HepG2 (cell line): ENCODE measurements around the gene PYGB. TPM values are rescaled to one million over a fixed set of nuclear protein-coding genes. Genes with fewer than 3 reads are reported as not detected.
A peak's percentile ranks its signal among the peaks of the same experiment; 100 is the strongest.

Experiments
- ATAC-seq: fragments of 200-7000 bp; cut with Tn5 transposase; 3 replicates; pipeline ENCODE4 v1.9.1; 2020; ENCODE audit warnings: mild to moderate bottlenecking, moderate library complexity
- BruUV-seq: library from RNA; stranded (reverse); fragments of 400-500 nt; replicated peaks from 2 replicates; lab custom pipeline; 2021; lab: Mats Ljungman, UMichigan
- CTCF ChIA-PET: fragments of 300-600 bp; formaldehyde crosslinking; extraction: SDS; loops from one replicate; lab custom pipeline; 2021; ENCODE audit warnings: low total read pairs, inconsistent platforms, low intra/inter-chr PET ratio; lab: Yijun Ruan, JAX
- POLR2A ChIA-PET: fragments of 350-600 bp; sonication (Branson Sonifier 250); formaldehyde crosslinking; loops from one replicate; lab custom pipeline; 2020; ENCODE audit warnings: antibody characterized with exemption, inconsistent platforms; lab: Yijun Ruan, JAX
- DNase-seq: peaks from one replicate; pipeline ENCODE4 v3.0.0-alpha.2; 2015; ENCODE audit warnings: low spot score
- FAIRE-seq: peaks from 3 replicates; lab custom pipeline; 2011; peaks lifted over from hg19 to GRCh38; lab: Jason Lieb, UNC
- H2AFZ ChIP-seq: one replicate; pipeline ENCODE4 v1.6.1; 2011; ENCODE audit warnings: low read length, inconsistent platforms
- H3K27ac ChIP-seq: fragments of 300-600 bp; 3 replicates; pipeline ENCODE4 v1.8.0; 2011; ENCODE audit warnings: mixed run types, mild to moderate bottlenecking, mixed read lengths, low read length, inconsistent platforms; ENCODE audit not compliant: insufficient read depth; ENCODE audit errors: extremely low read length
- H3K27me3 ChIP-seq, 2 experiments: fragments of 200-600 bp in 1 of 2; 2 replicates in 1 of 2; 3 replicates in 1 of 2; pipeline versions ENCODE4 v1.6.0 to v1.8.0; 2011; ENCODE audit warnings: low read length in 2 of 2, mild to moderate bottlenecking in 2 of 2, moderate library complexity in 2 of 2, inconsistent platforms in 1 of 2; ENCODE audit not compliant: insufficient read depth in 2 of 2, control insufficient read depth in 1 of 2
- H3K36me3 ChIP-seq, 2 experiments: fragments of 200-600 bp in 1 of 2; replicated peaks in 1 of 2; 2 replicates in 1 of 2; 3 replicates in 1 of 2; pipeline versions ENCODE4 v1.5.1 to v1.8.0; 2011; ENCODE audit warnings: low read length in 2 of 2, inconsistent platforms in 1 of 2; ENCODE audit not compliant: insufficient read depth in 2 of 2, control insufficient read depth in 1 of 2
- H3K4me1 ChIP-seq: 2 replicates; pipeline ENCODE4 v1.5.1; 2012; ENCODE audit warnings: low read length, inconsistent platforms; ENCODE audit not compliant: insufficient read depth
- H3K4me2 ChIP-seq: 2 replicates; pipeline ENCODE4 v1.6.0; 2011; ENCODE audit warnings: low read depth, low read length, inconsistent platforms
- H3K4me3 ChIP-seq, 3 experiments: fragments of 200-600 bp in 1 of 3; sonication (generic), shearing (Covaris generic) in 1 of 3; replicated peaks in 1 of 3; 2 replicates each; pipeline ENCODE4 v1.5.1; 2011 to 2016; ENCODE audit warnings: low read length in 3 of 3, inconsistent platforms in 2 of 3, low read depth in 2 of 3, mild to moderate bottlenecking in 2 of 3, control low read depth in 1 of 3, mixed read lengths in 1 of 3; ENCODE audit not compliant: insufficient read depth in 1 of 3
- H3K79me2 ChIP-seq: one replicate; pipeline ENCODE4 v1.6.1; 2011; ENCODE audit warnings: low read length, inconsistent platforms; ENCODE audit not compliant: insufficient read depth
- H3K9ac ChIP-seq: 2 replicates; pipeline ENCODE4 v1.6.0; 2011; ENCODE audit warnings: mild to moderate bottlenecking, low read depth, low read length, inconsistent platforms; ENCODE audit not compliant: insufficient read depth
- H3K9me3 ChIP-seq: 2 replicates; pipeline ENCODE4 v1.5.1; 2012; ENCODE audit warnings: mild to moderate bottlenecking, low read length
- H4K20me1 ChIP-seq: 2 replicates; pipeline ENCODE4 v1.6.0; 2011; ENCODE audit warnings: inconsistent platforms, mild to moderate bottlenecking, low read length, moderate library complexity; ENCODE audit not compliant: insufficient read depth
- AGO2 ChIP-seq: fragments of 200-400 bp; formaldehyde crosslinking; optimal IDR thresholded peaks from 2 replicates; pipeline ENCODE3; 2017; ENCODE audit warnings: mild to moderate bottlenecking, low read depth, low read length, moderate library complexity
- CCAR2 ChIP-seq: fragments of 200-400 bp; formaldehyde crosslinking; optimal IDR thresholded peaks from 2 replicates; pipeline ENCODE3; 2018; ENCODE audit warnings: low read depth, mild to moderate bottlenecking, low read length, moderate library complexity
- NFYB ChIP-seq: sonication (generic); formaldehyde crosslinking; IDR thresholded peaks from 2 replicates; pipeline ENCODE4 v1.4.0; 2020; ENCODE audit warnings: missing genetic modification reagents
- RFX3 ChIP-seq: IDR thresholded peaks from 2 replicates; pipeline ENCODE4 v1.6.1; 2016; ENCODE audit warnings: missing biosample characterization, missing genetic modification reagents
- SMARCE1 ChIP-seq: fragments of 450-650 bp; IDR thresholded peaks from 2 replicates; pipeline ENCODE4 v1.6.1; 2017; ENCODE audit warnings: borderline replicate concordance
- SRSF1 ChIP-seq: fragments of 200-400 bp; formaldehyde crosslinking; optimal IDR thresholded peaks from 2 replicates; pipeline ENCODE3; 2017; ENCODE audit warnings: mild to moderate bottlenecking, low read depth, low read length, moderate library complexity
- ZNF101 ChIP-seq: sonication (generic); formaldehyde crosslinking; IDR thresholded peaks from 2 replicates; pipeline ENCODE4 v1.4.0; 2020; ENCODE audit warnings: mild to moderate bottlenecking, low read depth, missing genetic modification reagents, borderline replicate concordance
- ZNF205 ChIP-seq: IDR thresholded peaks from 2 replicates; pipeline ENCODE4 v1.6.1; 2018; ENCODE audit warnings: missing biosample characterization, missing genetic modification reagents
- ZNF326 ChIP-seq: sonication (generic); formaldehyde crosslinking; IDR thresholded peaks from 2 replicates; pipeline ENCODE4 v1.4.0; 2020; ENCODE audit warnings: missing genetic modification reagents, borderline replicate concordance
- ZNF430 ChIP-seq: sonication (generic); formaldehyde crosslinking; IDR thresholded peaks from 2 replicates; pipeline ENCODE4 v1.9.0; 2021; ENCODE audit warnings: mild to moderate bottlenecking, missing genetic modification reagents
- WGBS: methylation state at CpG from one replicate; pipeline ENCODE4 v1.1.6; 2017; ENCODE audit warnings: low lambda C conversion rate; 5-methylcytosine and 5-hydroxymethylcytosine counted together
- in situ Hi-C: cut with HindIII; loops from 2 replicates; pipeline ENCODE4 v1.10.0; 2017; ENCODE audit warnings: low pct_unique_long_range_greater_than_20kb; ENCODE audit not compliant: extremely low pct_ligation_motif_present
- intact Hi-C: fragments of 100-400 bp; cut with micrococcal nuclease; formaldehyde crosslinking; loops from one replicate; pipeline ENCODE4 v1.10.0; 2022; ENCODE audit not compliant: unreplicated experiment
- polyA plus RNA-seq, 8 experiments: library from polyadenylated mRNA; depleted of rRNA in 3 of 8; stranded (reverse) in 7 of 8; unstranded in 1 of 8; fragments of >200 nt; fragmentation: Illumina TruSeq in 4 of 8; extraction: Trizol in 4 of 8; gene quantifications; 2 replicates each; pipeline versions ENCODE4 v1.2.1 to v1.2.3, GENCODE V29; 2011 to 2016; ENCODE audit warnings: low read depth in 4 of 8, missing spikeins in 1 of 8, mixed read lengths in 1 of 8; ENCODE audit not compliant: insufficient read depth in 1 of 8
- total RNA-seq, 5 experiments: library from RNA; depleted of rRNA; stranded (reverse); fragments of >200 nt; fragmentation: Illumina TruSeq; extraction: Trizol; gene quantifications; 2 replicates each; pipeline ENCODE4 v1.2.3, GENCODE V29; 2016; ENCODE audit warnings: low read depth in 1 of 5

Gene PYGB
- total and polyA plus RNA-seq, 2 of the 13 experiments (the other 11 are each of a cell fraction or from before 2014, with no cell fraction given): 24.2 to 86.3 TPM

DNA sequence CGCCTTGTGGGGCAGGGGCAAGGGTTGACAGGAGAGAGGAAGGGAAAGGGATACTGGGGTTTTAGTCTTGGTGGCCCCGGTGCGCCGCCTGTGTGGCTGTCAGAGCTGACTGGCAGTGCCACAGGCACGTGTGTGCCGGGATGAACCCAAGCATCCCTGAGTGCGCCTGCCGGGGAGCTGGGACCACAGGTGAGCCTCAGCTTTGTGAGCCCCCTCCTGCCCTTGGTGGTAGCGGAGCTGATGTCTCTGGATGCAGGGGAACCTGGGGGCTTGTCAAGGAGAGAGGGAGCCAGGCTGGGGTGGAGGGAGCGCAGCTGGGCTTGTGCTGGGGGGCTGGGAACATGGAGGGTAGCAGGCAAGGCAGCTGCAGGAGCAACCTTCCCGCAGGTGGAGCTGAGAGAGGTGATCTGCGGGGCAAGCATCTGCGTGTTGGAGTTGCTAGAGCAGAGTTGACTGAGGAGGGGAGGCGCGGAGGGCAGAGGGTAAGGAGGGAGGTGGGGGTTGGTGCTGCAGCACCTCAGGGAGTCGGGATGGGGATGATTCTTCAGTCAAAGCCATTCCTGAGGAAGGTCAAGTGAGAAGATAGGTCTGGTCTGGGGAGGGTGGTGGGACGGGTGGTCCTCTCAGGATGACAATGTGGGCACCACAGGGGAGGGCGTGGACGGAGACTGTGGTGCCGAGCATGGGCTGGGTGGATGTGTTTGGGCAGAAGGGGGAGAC, 28.1 kb downstream of the PYGB start:
- Histone ChIP-seq H3K4me3 (no peak overlapping the region), H3K4me2 (no peak overlapping the region), H3K4me1 (no peaks in the 10 kb centered on the region), H3K36me3 (peaks cover 67 to 87% of the 10 kb centered on the region in 2 experiments), H3K9ac (no peak overlapping the region), H3K79me2 (no peaks in the 10 kb centered on the region), H3K27me3 (no peaks in the 10 kb centered on the region), H4K20me1 (no peaks in the 10 kb centered on the region), H3K27ac (no peak overlapping the region), H3K9me3 (no peaks in the 10 kb centered on the region), H2AFZ (no peak overlapping the region)
- ATAC-seq: no peak
- POLR2A ChIA-PET: no interaction called here
- FAIRE-seq: no peak
- in situ Hi-C loops (no loop called here), intact Hi-C loops (no loop called here)
- no TSS peak for BruUV-seq
- TF ChIP-seq NFYB (CRISPR knock-in tag): no peak
- TF ChIP-seq ZNF101 (CRISPR knock-in tag): no peak
- TF ChIP-seq ZNF430 (CRISPR knock-in tag): no peak
- TF ChIP-seq RFX3 (CRISPR knock-in tag): no peak
- TF ChIP-seq AGO2: peak; percentile 4
- DNase-seq: no peak
- WGBS: 96% methylated on average over 20 of the region's 20 CpGs
- CTCF ChIA-PET: no interaction called here

DNA sequence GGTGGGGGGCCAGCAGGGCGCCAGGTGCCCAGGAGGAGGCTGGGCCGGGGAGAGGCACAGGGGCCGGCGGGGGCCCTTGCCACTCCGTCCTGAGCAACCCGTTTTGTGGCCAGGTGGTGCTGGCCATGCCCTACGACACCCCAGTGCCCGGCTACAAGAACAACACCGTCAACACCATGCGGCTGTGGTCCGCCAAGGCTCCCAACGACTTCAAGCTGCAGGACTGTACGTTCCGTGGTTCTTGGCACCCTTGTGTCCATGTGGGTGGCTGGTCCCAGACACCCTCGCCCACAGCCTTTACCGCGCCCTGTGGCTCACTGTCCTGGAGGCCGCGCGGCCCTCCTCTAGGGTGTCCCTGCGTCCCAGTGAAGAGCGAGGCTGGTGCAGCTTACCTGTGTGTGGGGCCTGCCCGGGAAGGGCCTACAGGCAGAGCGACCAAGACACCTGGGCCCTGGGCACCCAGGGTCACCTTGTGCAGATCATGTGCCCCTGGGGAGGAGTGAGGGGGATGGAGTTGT, 28.7 kb downstream of the PYGB start:
- Histone ChIP-seq H3K27me3 (no peaks in the 10 kb centered on the region), H3K4me2 (no peak overlapping the region), H3K9ac (no peak overlapping the region), H3K4me3 (no peak overlapping the region), H3K36me3 (peaks cover 66 to 87% of the 10 kb centered on the region in 2 experiments), H3K27ac (no peak overlapping the region), H2AFZ (no peak overlapping the region), H3K9me3 (no peaks in the 10 kb centered on the region), H3K79me2 (no peaks in the 10 kb centered on the region), H3K4me1 (no peaks in the 10 kb centered on the region), H4K20me1 (no peaks in the 10 kb centered on the region)
- peak; percentile 4; the same call in 2 of the 3 replicates for ATAC-seq
- FAIRE-seq: no peak
- in situ Hi-C loops (no loop called here), intact Hi-C loops (no loop called here)
- no TSS peak for BruUV-seq
- WGBS: 93% methylated on average over 20 of the region's 24 CpGs
- CTCF ChIA-PET: no interaction called here
- POLR2A ChIA-PET: interaction anchor here (0.6 kb wide), 1 partner anchor 151 kb away, joined by 3 read pairs; no protein-coding TSS in a partner anchor
- DNase-seq: no peak
- TF ChIP-seq SRSF1 (no peak), ZNF326 (CRISPR knock-in tag) (no peak), SMARCE1 (no peak), ZNF205 (CRISPR knock-in tag) (no peak), AGO2 (peak; percentile 70), CCAR2 (no peak)
